Upper lobe of left lung (tissue), 6 donors: ENCODE results near the gene EMX1. TPM values are rescaled to one million over a fixed set of nuclear protein-coding genes. Genes with fewer than 3 reads are reported as not detected.

Experiments used
- ATAC-seq, 2 donors: fragments of 200-7000 bp; cut with Tn5 transposase; one replicate each; pipeline ENCODE4 v1.9.1; 2022; ENCODE audit warnings: mild to moderate bottlenecking in 2 of 2, moderate library complexity in 2 of 2; ENCODE audit not compliant: low FRiP score in 2 of 2
- DNase-seq, 2 donors: peaks; one replicate each; pipeline ENCODE4 v3.0.0-alpha.2; 2019 to 2020
- H3K27ac ChIP-seq, 4 donors: fragments of 200-600 bp; sonication (generic); one replicate each; pipeline ENCODE4 v1.5.1; 2016 to 2019
- H3K27me3 ChIP-seq, 4 donors: fragments of 200-600 bp; sonication (generic); one replicate each; pipeline ENCODE4 v1.5.1; 2017 to 2019
- H3K36me3 ChIP-seq, 4 donors: fragments of 200-600 bp; sonication (generic); one replicate each; pipeline ENCODE4 v1.5.1; 2016 to 2019
- H3K4me1 ChIP-seq, 4 donors: fragments of 200-600 bp; sonication (generic); one replicate each; pipeline ENCODE4 v1.5.1; 2018 to 2019
- H3K4me3 ChIP-seq, 4 donors: fragments of 200-600 bp; sonication (generic); one replicate each; pipeline ENCODE4 v1.5.1; 2017 to 2019; ENCODE audit warnings: mild to moderate bottlenecking in 2 of 4, moderate library complexity in 1 of 4
- H3K9me3 ChIP-seq, 4 donors: fragments of 200-600 bp; sonication (generic); one replicate each; pipeline ENCODE4 v1.5.1; 2018 to 2019
- CTCF ChIP-seq, 6 experiments: fragments of 450-650 bp in 4 of 6; fragments of 200-600 bp in 2 of 6; sonication (generic) in 2 of 6; IDR thresholded peaks; one replicate each; pipeline ENCODE4 v1.5.1; 2016 to 2019; ENCODE audit warnings: antibody characterized with exemption in 6 of 6
- EP300 ChIP-seq, 4 donors: sonication (generic); formaldehyde crosslinking; IDR thresholded peaks; one replicate each; pipeline ENCODE4 v1.5.1; 2017; ENCODE audit warnings: antibody characterized with exemption in 4 of 4, control low read depth in 2 of 4
- POLR2A ChIP-seq, 4 donors: fragments of 450-650 bp; IDR thresholded peaks; one replicate each; pipeline ENCODE4 v1.5.1; 2016 to 2017; ENCODE audit warnings: antibody characterized with exemption in 4 of 4, mild to moderate bottlenecking in 2 of 4
- POLR2AphosphoS5 ChIP-seq, 2 donors: sonication (generic); formaldehyde crosslinking; IDR thresholded peaks; one replicate each; pipeline ENCODE4 v1.5.1; 2017; ENCODE audit warnings: antibody characterized with exemption in 2 of 2
- WGBS, 2 donors: methylation state at CpG; one replicate each; pipeline ENCODE4 v1.1.5; 2017 to 2018; 5-methylcytosine and 5-hydroxymethylcytosine counted together
- total RNA-seq, 6 donors: library from RNA; depleted of rRNA in 4 of 6; stranded (reverse); fragments of >200 nt in 4 of 6; gene quantifications; one replicate each; pipeline versions ENCODE4 v1.1.0 to v1.2.1, GENCODE V29; 2016 to 2021
- donor health status: DM: no; HTN: no; CAD: no; lungs with moderate emphysema.
- donor health status: DM: no; HTN: yes; CAD: no; lungs with severe emphysema.

Gene EMX1
- total RNA-seq, 6 donors from 2014 or later = not detected

- no peak for DNase-seq
- Histone ChIP-seq H3K27ac (no peak overlapping the region), H3K4me3 (no peak overlapping the region), H3K4me1 (peaks cover 0 to 4% (median 0%) of the 10 kb centered on the region in 4 donors), H3K36me3 (peaks cover 0 to 26% (median 4%) of the 10 kb centered on the region in 4 donors), H3K27me3 (no peaks in the 10 kb centered on the region), H3K9me3 (no peaks in the 10 kb centered on the region)
- no peak for TF ChIP-seq CTCF (IDR thresholded peaks at IDR 0.05)
- peak in 1 of 2 donors; percentile 32 for ATAC-seq
- 82 to 85% methylated on average over 10 to 11 of the region's 11 CpGs for WGBS, 2 donors
These were observed 65.6 kb downstream of the EMX1 start for GRCh38 chr2:72982781-72983499.

DNA sequence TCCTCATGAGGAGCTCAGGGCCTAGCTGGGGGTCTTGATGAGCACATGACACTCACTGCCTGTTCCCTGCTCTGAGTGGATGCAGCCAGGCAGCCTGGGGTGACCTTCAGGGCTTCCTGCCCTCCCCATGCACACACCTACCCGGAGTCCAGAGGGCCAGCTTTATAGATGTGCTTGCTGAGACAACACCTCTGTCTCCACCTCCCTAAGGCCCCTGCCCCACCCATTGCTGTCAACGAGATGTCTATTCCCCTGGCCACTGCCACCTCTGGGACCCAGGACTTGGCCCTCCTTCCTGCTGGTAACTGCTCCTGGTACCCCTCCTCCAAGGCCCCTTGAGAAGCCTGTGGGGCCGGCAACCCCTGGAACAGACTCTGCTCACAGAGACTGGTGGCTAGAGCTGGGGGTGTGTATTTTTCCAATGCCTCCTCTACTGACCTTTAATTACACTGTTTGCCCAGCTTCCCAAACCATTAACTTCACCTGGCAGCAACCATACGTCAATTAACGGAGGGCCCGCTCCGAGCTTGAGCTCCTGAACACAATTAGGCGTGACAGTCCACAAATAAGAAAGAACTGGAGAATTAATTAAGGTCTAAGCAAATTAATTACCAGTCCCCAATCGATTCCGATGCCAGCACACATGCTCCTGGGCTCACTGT, 66.3 kb downstream of the EMX1 start:
- Histone ChIP-seq H3K27me3 (no peaks in the 10 kb centered on the region), H3K9me3 (no peaks in the 10 kb centered on the region), H3K4me3 (no peak overlapping the region), H3K36me3 (peaks cover 0 to 31% (median 6%) of the 10 kb centered on the region in 4 donors), H3K27ac (no peak overlapping the region), H3K4me1 (peaks cover 0 to 4% (median 0%) of the 10 kb centered on the region in 4 donors)
- DNase-seq (no peak), ATAC-seq (no peak)
- 93 to 98% methylated on average over 8 to 10 of the region's 10 CpGs for WGBS, 2 donors
- TF ChIP-seq POLR2A (IDR thresholded peaks at IDR 0.05) (no peak), CTCF (IDR thresholded peaks at IDR 0.05) (no peak), POLR2AphosphoS5 (IDR thresholded peaks at IDR 0.05) (no peak), EP300 (IDR thresholded peaks at IDR 0.05) (no peak)

- no peak overlapping the region for H3K4me3 ChIP-seq
- no peak for DNase-seq
- no peaks in the 10 kb centered on the region for H3K27me3 ChIP-seq
- peaks cover 0 to 31% (median 6%) of the 10 kb centered on the region in 4 donors for H3K36me3 ChIP-seq
- TF ChIP-seq POLR2A (IDR thresholded peaks at IDR 0.05) (no peak), EP300 (IDR thresholded peaks at IDR 0.05) (no peak), POLR2AphosphoS5 (IDR thresholded peaks at IDR 0.05) (no peak), CTCF (IDR thresholded peaks at IDR 0.05) (no peak)
- WGBS, 2 donors = 93 to 96% methylated on average over 4 to 7 of the region's 7 CpGs
- no peak overlapping the region for H3K27ac ChIP-seq
- ATAC-seq = no peak
- peaks cover 0 to 4% (median 0%) of the 10 kb centered on the region in 4 donors for H3K4me1 ChIP-seq
- H3K9me3 ChIP-seq = no peaks in the 10 kb centered on the region
These were observed 66.9 kb downstream of the EMX1 start for GRCh38 chr2:72984172-72984671.

Other genes starting within 250 kb of the EMX1 start
- gene EXOC6B, start 91.5 kb upstream of the EMX1 start, total RNA-seq = 10 to 100 TPM; 11.0 to 56.6 (median 24.0) TPM
- 10 to 100 TPM; 26.2 to 49.2 (median 34.2) TPM for gene SPR, start 30.1 kb upstream of the EMX1 start, total RNA-seq
- 10 to 100 TPM; 10.8 to 44.0 (median 13.7) TPM for gene SFXN5, start 154.2 kb downstream of the EMX1 start, total RNA-seq
- gene RAB11FIP5, start 195.4 kb downstream of the EMX1 start, total RNA-seq = 10 to 100 TPM; 21.0 to 35.3 (median 29.9) TPM